ENCODE results near the gene HIVEP3.

HIVEP3 gene

GRCh38 chr1:41480204-41481108 lies 438.3 kb downstream of the HIVEP3 start:
- TF ChIP-seq NFIC (IDR thresholded peaks at IDR 0.05) (no peak), TEAD4 (IDR thresholded peaks at IDR 0.05) (no peak), EGR1 (IDR thresholded peaks at IDR 0.05) (no peak), EP300 (IDR thresholded peaks at IDR 0.05; ENCODE audit: borderline replicate concordance) (no peak), TCF12 (IDR thresholded peaks at IDR 0.05; ENCODE audit: low read depth) (no peak), TAF1 (IDR thresholded peaks at IDR 0.05; ENCODE audit: low read depth) (no peak), RAD21 (IDR thresholded peaks at IDR 0.05; ENCODE audit: low read depth) (no peak), CREB1 (IDR thresholded peaks at IDR 0.05; ENCODE audit: low read depth) (no peak), ZBTB7A (IDR thresholded peaks at IDR 0.05; ENCODE audit: low read depth) (no peak), FOXM1 (IDR thresholded peaks at IDR 0.05; ENCODE audit: borderline replicate concordance, low read depth) (no peak), YY1 (IDR thresholded peaks at IDR 0.05; ENCODE audit: low read depth) (no peak), CEBPB (IDR thresholded peaks at IDR 0.05) (no peak), USF1 (IDR thresholded peaks at IDR 0.05) (no peak)
- TF ChIP-seq, protein P1, sequence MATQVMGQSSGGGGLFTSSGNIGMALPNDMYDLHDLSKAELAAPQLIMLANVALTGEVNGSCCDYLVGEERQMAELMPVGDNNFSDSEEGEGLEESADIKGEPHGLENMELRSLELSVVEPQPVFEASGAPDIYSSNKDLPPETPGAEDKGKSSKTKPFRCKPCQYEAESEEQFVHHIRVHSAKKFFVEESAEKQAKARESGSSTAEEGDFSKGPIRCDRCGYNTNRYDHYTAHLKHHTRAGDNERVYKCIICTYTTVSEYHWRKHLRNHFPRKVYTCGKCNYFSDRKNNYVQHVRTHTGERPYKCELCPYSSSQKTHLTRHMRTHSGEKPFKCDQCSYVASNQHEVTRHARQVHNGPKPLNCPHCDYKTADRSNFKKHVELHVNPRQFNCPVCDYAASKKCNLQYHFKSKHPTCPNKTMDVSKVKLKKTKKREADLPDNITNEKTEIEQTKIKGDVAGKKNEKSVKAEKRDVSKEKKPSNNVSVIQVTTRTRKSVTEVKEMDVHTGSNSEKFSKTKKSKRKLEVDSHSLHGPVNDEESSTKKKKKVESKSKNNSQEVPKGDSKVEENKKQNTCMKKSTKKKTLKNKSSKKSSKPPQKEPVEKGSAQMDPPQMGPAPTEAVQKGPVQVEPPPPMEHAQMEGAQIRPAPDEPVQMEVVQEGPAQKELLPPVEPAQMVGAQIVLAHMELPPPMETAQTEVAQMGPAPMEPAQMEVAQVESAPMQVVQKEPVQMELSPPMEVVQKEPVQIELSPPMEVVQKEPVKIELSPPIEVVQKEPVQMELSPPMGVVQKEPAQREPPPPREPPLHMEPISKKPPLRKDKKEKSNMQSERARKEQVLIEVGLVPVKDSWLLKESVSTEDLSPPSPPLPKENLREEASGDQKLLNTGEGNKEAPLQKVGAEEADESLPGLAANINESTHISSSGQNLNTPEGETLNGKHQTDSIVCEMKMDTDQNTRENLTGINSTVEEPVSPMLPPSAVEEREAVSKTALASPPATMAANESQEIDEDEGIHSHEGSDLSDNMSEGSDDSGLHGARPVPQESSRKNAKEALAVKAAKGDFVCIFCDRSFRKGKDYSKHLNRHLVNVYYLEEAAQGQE (IDR thresholded peaks at IDR 0.05; ENCODE audit: low read depth) = no peak
- TF ChIP-seq, protein P2, sequence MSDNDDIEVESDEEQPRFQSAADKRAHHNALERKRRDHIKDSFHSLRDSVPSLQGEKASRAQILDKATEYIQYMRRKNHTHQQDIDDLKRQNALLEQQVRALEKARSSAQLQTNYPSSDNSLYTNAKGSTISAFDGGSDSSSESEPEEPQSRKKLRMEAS (IDR thresholded peaks at IDR 0.05) = no peak

GRCh38 chr1:41479808-41480160 lies 438.9 kb downstream of the HIVEP3 start:
- no peak for TF ChIP-seq EGR1 (IDR thresholded peaks at IDR 0.05)
- TF ChIP-seq, protein P2 (IDR thresholded peaks at IDR 0.05) = no peak
- TF ChIP-seq, protein P1 (IDR thresholded peaks at IDR 0.05; ENCODE audit: low read depth) = no peak
- no peak for TF ChIP-seq RAD21 (IDR thresholded peaks at IDR 0.05; ENCODE audit: low read depth)
- no peak for TF ChIP-seq EP300 (IDR thresholded peaks at IDR 0.05; ENCODE audit: borderline replicate concordance)
- TF ChIP-seq ZBTB7A (IDR thresholded peaks at IDR 0.05; ENCODE audit: low read depth) = no peak
- no peak for TF ChIP-seq TCF12 (IDR thresholded peaks at IDR 0.05; ENCODE audit: low read depth)
- TF ChIP-seq YY1 (IDR thresholded peaks at IDR 0.05; ENCODE audit: low read depth) = no peak
- TF ChIP-seq USF1 (IDR thresholded peaks at IDR 0.05) = no peak
- no peak for TF ChIP-seq TEAD4 (IDR thresholded peaks at IDR 0.05)
- TF ChIP-seq NFIC (IDR thresholded peaks at IDR 0.05) = no peak
- no peak for TF ChIP-seq FOXM1 (IDR thresholded peaks at IDR 0.05; ENCODE audit: borderline replicate concordance, low read depth)
- no peak for TF ChIP-seq TAF1 (IDR thresholded peaks at IDR 0.05; ENCODE audit: low read depth)

GRCh38 chr1:41479000-41479807 lies 439.5 kb downstream of the HIVEP3 start:
- TF ChIP-seq NFIC (IDR thresholded peaks at IDR 0.05) (no peak), FOXM1 (IDR thresholded peaks at IDR 0.05; ENCODE audit: borderline replicate concordance, low read depth) (no peak), CREB1 (IDR thresholded peaks at IDR 0.05; ENCODE audit: low read depth) (no peak), TCF12 (IDR thresholded peaks at IDR 0.05; ENCODE audit: low read depth) (no peak), CEBPB (IDR thresholded peaks at IDR 0.05) (no peak), ZBTB7A (IDR thresholded peaks at IDR 0.05; ENCODE audit: low read depth) (no peak), TEAD4 (IDR thresholded peaks at IDR 0.05) (no peak), YY1 (IDR thresholded peaks at IDR 0.05; ENCODE audit: low read depth) (no peak), RAD21 (IDR thresholded peaks at IDR 0.05; ENCODE audit: low read depth) (no peak), USF1 (IDR thresholded peaks at IDR 0.05) (no peak), TAF1 (IDR thresholded peaks at IDR 0.05; ENCODE audit: low read depth) (no peak), EP300 (IDR thresholded peaks at IDR 0.05; ENCODE audit: borderline replicate concordance) (no peak), EGR1 (IDR thresholded peaks at IDR 0.05) (no peak)
- TF ChIP-seq, protein P1 (IDR thresholded peaks at IDR 0.05; ENCODE audit: low read depth) = no peak
- TF ChIP-seq, protein P2 (IDR thresholded peaks at IDR 0.05) = no peak
